ENCODE results near the gene DCAF6.

DNA sequence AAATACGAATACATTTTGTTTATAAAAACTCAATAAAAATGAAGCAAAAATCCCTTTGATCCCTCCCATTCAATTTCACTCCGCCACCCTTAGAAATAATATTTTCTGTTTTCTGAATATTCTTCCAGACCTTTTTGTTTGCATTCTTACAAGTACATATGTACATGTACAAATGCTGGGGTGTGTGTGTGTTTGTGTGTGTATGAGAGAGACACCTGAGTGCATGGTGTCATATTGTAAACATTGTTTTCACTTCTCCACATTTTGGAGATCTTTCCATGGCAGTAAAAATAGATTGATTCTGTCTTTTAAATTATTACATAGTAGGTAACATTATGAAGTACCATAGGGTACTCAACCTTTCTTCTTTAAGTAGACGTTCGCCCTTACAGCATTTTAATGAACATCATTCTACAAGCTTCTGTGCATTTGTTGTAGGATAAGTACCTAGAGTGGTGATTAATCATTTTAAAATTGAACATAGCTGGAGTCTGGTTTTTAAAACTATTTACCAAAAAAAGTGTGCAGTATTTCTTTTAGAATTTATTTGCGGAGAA lies 1.7 kb downstream of the DCAF6 start:
- TF ChIP-seq GATA1 (IDR thresholded peaks at IDR 0.05; ENCODE audit: low read depth, low read length): no peak
- no peak for TF ChIP-seq POLR2A (IDR thresholded peaks at IDR 0.05; ENCODE audit: low read length)
